Measurements from ENCODE around the gene GBP5. TPM values are rescaled to one million over a fixed set of nuclear protein-coding genes. Genes with fewer than 3 reads are reported as not detected.

The GBP5 gene, protein sequence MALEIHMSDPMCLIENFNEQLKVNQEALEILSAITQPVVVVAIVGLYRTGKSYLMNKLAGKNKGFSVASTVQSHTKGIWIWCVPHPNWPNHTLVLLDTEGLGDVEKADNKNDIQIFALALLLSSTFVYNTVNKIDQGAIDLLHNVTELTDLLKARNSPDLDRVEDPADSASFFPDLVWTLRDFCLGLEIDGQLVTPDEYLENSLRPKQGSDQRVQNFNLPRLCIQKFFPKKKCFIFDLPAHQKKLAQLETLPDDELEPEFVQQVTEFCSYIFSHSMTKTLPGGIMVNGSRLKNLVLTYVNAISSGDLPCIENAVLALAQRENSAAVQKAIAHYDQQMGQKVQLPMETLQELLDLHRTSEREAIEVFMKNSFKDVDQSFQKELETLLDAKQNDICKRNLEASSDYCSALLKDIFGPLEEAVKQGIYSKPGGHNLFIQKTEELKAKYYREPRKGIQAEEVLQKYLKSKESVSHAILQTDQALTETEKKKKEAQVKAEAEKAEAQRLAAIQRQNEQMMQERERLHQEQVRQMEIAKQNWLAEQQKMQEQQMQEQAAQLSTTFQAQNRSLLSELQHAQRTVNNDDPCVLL
- polyA plus RNA-seq: not detected in 2 replicates

DNA sequence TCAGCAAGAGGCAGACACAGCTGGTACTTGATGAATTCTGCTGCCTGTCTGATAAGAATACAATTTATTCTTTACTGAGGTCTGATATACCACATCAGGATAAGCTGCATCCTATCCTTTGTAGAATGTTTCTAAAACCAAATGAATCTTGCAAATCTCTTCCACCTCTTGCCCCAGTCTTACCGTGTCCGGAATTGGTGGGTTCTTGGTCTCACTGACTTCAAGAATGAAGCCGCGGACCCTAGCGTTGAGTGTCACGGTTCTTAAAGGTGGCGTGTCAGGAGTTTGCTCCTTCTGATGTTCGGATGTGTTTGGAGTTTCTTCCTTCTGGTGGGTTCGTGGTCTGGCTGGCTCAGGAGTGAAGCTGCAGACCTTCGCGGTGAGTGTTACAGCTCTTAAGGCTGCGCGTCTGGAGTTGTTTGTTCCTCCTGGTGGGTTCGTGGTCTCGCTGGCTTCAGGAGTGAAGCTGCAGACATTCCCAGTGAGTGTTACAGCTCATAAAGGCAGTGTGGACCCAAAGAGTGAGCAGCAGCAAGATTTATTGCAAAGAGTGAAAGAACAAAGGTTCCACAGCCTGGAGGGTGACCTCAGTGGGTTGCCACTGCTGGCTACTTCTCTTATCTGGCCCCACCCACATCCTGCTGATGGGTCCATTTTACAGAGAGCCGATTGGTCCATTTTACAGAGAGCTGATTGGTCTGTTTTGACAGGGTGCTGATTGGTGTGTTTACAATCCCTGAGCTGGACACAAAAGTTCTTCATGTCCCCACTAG, at the start of gene GBP5:
Gene GBP5, minus strand, starts transcription at position 592 of the 773 bp plus-strand sequence. CDS start 3,305 bp downstream, outside the sequence.

Other genes with a start within 250 kb of the GBP5 start
- gene GBP3, start 250.0 kb downstream of the GBP5 start, polyA plus RNA-seq: 1.9 and 2.7 TPM in 2 replicates
- 0.74 and 1.7 TPM in 2 replicates for gene GBP1, start 207.7 kb downstream of the GBP5 start, polyA plus RNA-seq
- not detected in 2 replicates for gene GBP2, start 146.7 kb downstream of the GBP5 start, polyA plus RNA-seq
- gene GBP7, start 96.9 kb downstream of the GBP5 start, polyA plus RNA-seq: 0.13 TPM in 1 of 2 replicates, not detected in the other
- 0.07 and 0.13 TPM in 2 replicates for gene GBP4, start 73.9 kb downstream of the GBP5 start, polyA plus RNA-seq
- gene GBP6, start 91.2 kb upstream of the GBP5 start, polyA plus RNA-seq: not detected in 2 replicates

All from Purkinje cell (primary cell).